DMS53 treated with DMSO at 0.1 percent for 48 hours (cell line): ENCODE measurements around the gene MAN1C1.

ENCODE experiments used
- DNase-seq: peaks from one replicate; lab custom pipeline; 2025; ENCODE audit not compliant: unreplicated experiment; lab: John Stamatoyannopoulos, UW

Gene MAN1C1

DNA sequence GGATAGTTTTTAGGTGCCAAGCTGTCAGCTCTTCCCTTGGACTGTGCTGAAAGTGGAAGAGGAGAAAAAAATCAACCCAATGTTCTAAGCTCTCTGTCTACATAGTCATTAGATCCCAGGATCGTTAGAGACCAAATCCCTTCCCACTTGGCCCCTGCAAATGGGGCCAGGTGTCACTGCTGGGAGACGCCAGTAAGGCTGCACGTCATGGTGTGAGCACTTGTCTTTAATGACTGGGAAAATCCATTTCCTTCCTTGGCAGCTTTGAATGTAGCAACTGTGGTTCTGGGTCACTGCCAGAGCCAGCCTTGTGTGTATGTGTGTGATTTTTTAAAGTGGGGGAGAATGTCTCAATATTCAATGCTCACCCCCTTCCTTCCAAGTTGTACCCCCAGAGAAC lies 59.9 kb downstream of the MAN1C1 start:
- DNase-seq = no peak

DNA sequence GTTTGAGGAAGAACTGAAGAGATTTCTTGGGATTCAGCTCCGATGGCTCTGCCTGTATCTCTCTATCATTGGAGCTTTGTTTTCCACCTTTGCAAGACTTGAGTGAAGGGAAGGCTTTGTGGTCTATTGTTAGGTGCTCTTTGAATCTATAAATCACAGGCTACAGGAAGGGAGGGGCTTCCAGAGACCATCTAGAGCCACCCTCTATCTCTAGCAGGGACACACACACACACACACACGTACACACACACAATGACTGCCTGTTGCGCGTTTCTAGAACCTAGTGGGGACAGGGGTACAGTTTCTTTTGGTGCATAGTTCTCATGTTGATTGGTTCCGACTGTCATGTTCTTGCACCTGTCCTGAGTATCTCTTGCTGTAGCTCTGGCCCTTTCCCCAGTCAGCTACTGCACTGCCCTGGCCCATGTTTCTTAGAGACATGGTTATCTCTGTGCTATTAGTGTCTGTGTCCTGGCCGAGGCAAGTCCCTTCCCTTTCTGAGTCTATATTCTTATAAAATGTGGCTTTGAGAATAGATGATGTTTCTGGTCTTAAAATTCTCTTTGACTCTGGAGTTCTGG lies 60.7 kb downstream of the MAN1C1 start:
- DNase-seq = no peak

DNA sequence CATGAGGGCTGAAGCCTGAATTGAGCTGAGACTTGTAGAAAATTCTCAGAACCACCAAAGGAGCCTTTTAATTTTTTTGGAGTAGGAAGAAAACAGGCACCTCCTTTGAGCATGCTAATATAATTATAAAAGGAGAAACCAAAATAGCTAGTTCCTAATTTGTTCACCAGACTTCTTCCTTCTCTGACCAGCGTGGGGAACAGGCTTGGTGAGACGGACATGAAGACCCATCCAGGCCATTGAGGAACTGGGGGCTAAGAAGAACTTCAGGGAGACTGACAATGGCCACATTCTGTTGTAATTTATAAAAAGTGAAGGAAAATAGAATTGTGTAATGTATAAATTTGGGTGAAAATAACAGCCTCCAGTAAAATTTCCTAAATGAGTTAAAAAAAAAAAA lies 62.6 kb downstream of the MAN1C1 start:
- no peak for DNase-seq

DNA sequence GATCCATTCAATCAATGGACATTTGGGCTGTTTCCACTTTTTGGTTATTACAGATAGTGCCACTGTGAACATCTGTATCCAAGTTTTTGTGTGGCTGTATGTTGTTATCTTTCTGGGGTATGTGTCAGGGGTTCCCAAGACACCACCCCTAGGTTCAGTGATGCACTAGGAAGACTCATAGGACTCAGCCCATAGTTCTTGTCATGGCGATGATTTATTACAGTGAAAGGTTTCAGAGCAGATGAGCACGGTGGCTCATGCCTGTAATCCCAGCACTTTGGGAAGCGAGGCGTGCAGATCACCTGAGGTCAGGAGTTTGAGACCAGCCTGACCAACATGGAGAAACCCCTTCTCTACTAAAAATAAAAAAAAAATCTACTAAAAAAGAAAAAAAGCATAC lies 64.1 kb downstream of the MAN1C1 start:
- DNase-seq = no peak

DNA sequence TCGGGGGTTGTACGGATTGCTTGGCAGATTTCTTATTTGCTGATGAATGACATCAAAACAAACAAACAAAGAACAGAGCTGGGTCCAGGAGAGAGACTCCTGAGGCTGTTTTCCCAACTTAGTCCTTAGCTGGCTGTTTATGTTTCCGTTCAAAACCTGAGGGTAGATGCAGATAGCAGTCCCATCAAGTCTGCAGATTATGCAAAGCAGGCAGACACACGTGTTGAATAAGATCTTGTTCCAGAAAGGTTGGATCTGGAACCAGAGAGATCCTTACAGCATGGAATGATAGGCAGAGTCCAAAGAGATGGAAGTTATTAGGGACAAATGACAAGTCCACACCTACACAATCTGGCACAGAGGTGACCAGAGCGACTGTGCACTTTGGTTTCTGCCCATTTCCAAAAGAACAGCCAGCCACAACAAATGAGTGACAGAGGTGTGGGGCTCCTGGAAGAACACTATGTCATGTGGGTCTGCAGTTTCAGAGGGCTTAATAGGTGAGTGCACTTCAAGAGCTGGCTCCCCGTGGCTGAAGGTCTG lies 65.5 kb downstream of the MAN1C1 start:
- no peak for DNase-seq

DNA sequence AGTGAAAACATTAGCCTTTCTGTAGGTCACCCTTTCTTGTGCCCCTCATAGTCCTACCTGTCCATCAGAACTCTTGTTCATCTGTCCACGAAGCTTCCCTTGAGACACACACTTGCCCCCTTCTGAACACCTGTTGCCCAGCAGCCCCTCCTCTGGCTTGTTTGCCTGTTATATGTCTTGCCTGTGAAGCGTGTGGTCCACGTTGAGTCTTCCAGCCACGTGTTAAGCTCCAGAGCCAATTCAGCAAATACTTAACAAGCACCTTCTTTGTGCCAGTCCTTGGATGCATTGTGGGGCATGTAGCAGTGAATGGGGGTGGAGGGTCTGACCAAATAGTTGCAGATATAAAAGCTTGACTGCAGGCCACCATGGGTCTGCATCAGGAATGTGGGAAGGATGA lies 66.6 kb downstream of the MAN1C1 start:
- DNase-seq = no peak

DNA sequence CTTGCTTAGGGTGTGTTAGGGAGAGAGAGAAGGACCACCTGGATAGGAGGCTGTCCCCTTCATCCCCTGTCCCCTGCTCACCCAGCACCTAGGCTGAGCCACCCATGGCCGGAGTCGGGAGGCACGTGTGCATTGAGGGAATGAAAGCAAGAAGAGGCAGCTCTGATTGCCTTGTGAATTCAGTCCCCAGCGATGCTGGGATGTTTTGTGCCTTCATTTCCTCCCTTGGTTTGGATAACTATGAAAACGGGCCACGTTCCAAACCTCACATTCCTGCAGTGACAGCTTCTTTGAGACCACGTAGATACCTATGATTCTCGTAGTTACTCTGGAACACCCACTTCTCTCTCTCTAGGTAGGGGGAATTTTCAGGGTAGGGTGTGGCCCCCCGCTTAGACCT lies 67.1 kb downstream of the MAN1C1 start:
- no peak for DNase-seq

DNA sequence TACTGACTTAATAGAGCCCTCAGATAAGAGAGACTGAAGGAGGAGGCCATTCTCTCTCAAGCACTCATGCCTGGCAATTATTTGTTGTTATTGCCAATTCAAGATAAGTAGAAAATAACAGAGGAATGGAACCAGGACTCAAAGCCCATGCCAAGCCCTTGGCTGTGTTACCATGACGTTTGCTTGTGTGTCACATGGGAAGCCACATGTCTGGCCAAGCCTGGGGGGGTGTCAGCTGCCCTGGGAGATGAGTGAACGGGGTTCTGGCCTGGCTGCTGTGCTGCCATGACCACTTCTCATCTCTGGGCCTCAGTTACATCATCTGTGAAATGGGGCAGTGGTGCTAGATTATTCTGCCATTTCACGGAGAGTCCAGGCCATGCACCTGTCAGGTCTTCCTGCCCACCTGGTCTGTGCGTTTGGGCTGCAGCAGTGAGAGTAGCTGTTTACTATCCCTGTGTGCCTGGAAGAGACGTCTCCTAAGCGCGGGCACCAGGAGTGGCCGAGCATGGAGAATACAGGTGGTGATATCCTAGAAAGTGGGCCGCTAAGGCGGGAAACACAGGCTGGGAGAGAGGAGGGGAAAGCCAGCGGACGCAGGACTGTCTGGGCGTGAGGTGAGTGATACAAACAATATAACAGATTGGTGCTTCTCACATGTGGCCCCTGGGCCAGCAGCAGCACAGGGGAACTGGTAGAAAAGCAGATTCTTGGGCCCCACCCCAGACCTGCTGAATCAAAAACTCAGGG lies 67.8 kb downstream of the MAN1C1 start:
- DNase-seq = no peak

DNA sequence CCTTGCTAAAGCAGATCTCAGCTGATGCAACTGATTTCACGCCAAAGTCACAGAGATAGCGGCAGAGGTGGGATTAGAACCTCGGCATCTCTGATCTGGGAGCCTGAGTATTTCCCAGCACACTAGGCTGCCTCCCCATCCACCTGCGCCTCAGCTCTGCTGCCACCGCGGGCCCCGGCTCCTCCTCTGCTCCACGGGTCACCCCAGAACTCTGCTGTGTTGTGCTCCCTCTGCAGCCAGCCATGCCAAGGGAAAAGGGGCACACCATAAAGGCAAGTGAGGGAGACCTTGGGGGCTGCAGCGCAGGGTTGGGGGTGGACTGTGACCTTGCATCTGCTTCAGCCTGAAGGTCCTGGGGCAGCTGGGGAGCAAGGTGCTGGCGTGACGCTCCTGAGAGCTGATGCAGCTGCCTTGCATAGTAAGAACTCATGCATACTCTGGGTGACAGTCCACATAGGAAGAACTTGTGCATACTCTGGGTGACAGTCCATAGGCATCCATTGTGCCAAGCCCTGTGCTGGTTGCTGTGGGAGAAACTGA lies 68.7 kb downstream of the MAN1C1 start:
- no peak for DNase-seq

DNA sequence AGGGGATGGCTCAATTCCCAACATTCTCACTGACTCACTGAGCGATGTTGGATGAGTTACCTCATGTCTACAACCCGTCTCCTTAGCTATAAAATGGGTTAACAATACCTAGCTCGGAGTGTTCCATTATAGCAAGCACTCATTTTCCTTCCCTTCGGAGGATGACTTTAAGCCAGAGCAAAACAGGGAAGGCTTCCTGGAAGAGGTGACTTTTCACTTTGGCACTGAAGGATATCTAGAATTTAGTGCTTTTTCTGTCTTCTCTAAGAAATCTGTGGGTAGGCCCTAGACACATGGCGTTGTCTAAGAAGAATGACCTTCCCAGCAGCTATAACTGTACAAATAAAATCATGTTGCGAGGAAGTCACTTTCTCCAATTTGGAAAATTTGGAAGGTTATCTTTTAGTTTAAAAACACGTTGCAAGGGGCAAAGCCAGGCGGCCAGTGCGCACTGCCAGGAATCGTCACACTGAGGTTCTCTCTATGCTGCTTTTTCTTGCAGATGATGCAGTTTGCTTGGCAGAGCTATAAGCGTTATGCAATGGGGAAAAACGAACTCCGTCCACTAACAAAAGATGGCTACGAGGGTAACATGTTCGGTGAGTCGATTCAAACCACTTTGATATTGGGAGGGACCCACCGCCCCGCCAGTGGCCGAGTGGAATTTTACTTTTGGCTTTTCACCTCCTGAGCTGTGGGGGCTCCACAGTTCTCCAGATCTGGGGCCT lies 69.5 kb downstream of the MAN1C1 start:
- no peak for DNase-seq

DNA sequence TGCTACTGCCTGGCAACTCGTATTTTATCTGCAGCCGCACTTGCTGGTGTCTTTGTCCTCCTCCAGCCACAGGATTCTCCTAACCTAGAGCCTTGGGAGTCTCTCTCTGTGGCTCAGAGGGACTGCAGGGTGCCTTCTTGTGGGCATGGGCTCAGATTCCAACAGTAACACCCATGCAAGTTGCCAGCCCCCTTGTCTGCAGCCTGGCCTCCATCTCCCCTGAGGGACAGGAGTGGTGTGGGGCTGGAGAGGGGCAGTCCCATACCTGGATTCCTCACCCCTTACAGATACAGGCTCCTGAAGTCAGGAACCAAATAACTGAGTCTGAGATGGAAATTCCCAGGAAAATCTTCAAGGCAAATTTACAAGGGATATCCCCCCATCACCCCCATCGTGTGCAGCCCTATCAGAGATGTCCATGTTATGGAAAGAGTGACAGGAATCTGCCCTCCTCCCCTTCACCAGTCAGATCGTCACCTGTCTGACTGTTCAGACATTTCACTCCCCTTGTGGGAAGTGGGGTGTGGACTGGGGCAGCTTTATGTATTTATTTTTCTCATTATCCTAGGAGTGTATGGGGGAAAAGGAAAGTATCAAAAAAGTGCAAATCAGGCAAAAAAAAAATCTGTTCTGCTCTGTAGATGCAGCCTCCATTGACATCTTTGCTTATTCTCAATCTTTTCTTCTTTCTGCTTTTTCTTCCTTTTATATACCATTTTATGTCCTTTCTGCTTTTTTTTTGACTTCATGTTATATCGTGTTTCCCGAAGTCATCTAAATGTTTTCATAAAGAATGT lies 70.8 kb downstream of the MAN1C1 start:
- DNase-seq = no peak

DNA sequence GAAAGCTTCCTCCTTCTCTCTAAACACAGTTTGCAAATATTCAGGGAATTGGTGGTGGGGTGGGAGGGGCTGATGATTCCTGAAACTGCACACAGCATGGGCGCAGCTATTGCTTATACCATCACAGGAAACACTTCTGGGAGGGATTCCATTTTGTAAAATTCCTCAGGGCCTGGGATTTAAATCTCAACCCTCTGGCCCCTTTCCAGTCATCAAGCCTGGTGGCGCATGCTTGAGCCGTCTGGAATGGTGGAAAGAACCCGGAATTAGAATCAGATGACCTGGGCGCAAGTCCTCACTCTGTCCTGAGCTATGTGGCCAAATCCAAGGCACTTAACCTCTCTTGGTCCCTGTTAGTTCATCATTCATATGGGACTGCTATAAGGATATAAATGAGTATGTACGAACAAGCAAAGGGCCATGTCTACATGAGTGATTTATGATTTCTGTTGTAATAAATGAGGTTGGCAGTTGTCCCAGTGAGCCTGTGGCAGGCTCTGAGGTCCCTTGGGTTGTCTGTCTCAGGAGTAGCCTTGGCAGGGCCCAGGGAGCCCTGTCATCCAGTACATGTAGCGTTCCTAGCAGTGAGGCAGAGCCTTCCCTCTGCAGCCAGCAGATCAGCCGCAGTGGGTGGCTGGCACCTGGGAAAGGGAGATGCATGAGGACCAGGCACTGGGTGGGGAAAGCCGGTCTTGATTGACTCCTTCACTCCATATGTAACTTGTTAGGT lies 72.0 kb downstream of the MAN1C1 start:
- no peak for DNase-seq

DNA sequence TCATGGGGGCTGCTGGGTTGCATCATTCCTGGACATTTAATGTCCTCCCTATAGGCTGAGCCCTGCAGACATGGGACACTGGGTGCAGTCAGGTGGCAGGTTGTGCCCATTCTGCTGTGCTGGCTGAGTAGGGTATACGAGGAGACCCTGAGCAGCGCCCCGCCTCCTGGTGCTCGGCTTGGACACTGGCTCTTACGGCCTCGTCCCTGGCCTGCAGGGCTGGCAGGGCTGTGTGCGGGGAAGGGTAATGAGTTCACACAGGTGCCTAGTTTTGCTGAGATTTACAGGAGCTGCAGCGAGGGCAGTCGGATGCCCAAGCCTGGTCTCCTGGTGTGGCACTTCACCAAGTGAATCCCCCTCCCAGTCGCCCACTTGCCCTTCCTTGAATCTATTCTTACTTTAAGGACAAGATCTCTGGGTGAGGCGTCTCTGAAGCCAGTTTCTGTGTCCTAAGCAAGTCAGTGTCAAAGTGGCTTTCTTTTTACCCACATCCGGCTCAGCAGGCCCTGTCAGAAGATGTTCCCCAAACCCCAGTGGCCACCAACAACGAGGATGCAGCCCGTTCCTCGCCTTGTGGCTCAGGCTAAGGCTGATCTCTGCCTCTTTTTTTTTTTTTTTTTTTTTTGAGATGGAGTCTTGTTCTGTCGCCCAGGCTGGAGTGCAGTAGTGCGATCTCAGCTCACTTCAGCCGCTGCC lies 73.2 kb downstream of the MAN1C1 start:
- no peak for DNase-seq

DNA sequence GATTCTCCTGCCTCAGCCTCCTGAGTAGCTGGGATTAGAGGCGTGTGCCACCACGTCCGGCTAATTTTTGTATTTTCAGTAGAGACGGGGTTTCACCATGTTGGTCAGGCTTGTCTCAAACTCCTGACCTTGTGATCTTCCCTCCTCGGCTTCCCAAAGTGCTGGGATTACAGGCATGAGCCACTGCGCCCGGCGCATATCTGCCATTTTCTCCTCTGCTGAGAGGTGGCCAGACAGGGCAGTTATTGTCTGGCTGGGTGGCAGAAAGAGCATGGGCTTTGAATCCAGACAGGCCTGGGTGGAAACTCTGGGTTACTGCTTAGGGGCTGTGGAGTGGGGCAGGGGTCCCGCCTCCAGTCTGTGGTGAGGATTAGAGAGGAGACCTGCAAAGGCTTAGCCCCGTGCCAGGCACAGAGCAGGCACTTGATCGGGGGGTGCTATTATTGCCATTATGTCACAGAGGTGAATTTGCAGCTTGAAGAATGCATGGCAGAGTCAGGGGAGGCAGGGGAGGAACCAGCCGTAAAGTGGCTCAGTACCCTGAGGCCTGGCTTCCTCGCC lies 73.9 kb downstream of the MAN1C1 start:
- DNase-seq = no peak

DNA sequence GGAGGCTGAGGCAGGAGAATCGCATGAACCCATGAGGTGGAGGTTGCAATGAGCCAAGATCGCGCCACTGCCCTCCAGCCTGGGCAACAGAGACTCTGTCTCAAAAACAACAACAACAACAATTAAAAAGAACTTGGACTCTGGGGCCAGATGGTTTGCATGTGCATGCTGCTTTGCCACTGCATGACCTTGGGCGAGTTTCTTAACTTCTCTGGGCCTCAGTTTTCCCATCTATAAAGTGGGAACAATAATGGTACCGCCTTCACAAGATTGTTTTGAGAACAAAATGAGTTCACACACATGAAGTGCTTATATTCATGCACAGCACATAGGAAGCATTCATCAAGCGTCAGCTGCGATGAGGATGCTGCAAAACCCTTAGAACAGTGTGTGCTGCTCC lies 74.6 kb downstream of the MAN1C1 start:
- DNase-seq = no peak

DNA sequence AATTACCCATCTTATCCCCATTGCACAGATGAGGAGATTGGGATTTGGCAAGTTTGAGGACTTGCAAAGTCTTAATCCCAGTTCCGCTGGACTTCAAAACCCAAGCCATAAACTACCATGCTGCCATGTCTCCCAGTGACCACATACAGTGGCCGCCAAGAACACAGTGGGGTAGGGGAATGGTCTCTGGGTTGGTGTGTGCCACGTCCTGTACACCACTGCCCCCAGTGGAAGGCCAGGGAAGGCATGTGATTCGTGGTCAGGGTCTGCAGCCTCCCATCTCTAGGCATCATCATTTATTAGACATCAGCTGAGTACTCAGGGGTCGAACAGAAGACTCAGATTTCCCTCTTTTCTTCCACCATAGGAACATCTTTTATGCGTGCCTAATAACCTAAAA lies 76.0 kb downstream of the MAN1C1 start:
- no peak for DNase-seq

DNA sequence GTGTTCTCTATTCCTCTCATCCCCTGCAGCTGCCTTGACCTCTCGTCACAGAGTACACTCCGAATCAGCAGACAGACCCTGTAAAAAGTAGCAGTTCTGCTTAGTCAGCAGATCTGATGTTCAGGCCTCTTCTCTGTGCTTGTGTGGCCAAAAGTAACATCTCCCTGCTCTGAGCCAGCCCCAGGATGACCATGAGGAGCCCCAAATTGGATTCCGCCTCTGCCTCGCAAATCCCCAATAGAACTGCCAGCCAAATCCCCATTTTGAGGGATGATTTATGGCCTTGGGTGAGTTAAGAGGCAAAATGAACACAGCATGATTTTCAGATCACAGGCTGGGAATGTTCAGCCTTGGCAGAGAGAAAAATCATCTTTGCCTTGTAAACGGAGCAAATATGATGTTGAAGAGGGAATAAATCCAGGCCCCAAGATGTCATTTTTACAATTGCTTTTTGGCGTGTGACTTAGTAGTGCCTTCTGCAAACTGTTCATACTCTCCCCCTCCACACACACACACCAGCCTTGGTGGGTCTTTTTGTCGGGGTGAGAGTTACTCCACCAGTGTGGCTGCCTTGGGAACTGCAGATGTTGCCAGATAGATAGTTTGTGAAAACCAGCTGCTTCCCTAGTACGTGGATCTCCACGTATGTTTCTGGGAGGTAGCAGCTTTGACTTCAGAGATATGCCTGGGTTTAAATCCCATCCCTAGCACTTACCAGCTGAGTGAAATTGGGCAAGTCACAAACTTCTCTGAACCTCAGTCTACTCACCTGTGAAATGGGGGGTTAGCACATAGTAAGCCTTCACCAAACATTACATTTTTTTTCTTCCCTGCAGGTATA lies 77.8 kb downstream of the MAN1C1 start:
- DNase-seq = no peak

DNA sequence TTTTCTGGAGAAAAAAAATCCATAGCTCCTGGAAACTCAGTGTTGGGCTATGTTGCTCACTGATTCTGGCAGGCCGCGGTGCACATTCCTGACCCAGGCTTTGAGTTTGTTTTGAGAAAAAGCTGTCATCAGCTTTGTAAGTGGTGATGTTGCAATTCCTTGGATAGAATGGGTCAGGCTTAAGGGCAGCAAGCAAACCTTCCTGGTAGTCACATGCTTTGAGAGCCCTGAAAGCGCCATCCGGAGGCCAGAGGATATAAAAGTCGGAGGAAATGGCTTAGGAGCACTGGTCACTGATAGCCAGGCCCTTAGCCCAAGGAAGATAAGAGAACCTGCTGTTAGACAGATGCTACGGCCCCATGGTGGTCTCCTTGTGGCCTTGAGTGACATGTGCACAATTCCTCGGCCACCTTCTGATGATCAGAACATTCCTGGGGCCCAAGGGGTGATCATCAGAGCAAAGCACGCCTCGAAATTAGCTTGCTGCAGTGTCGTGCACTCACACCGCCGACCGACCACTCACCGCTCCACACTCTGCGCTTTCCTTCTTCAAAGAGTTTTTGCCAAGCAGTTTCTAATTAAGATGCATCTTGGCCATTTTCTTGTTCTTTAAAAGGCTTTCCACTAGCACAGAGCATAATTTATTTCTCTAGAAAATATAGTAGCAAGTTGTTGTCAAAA lies 78.6 kb downstream of the MAN1C1 start:
- no peak for DNase-seq
